Measurements from ENCODE around the gene EN1.

The EN1 gene

GRCh38 chr2:118826093-118826492, 21.4 kb downstream of the EN1 start:
- POLR2A ChIA-PET (ENCODE audit: low non-redundant PET), result no interaction called here

GRCh38 chr2:118823633-118824032, 23.8 kb downstream of the EN1 start:
- no peak for TF ChIP-seq CTCF (conservative IDR thresholded peaks at IDR 0.05; ENCODE audit: low read depth)
- CTCF ChIA-PET, result no interaction called here
- DNase-seq (ENCODE audit: low spot score), result no peak
- H3K27ac ChIP-seq, result no peak overlapping the region
- POLR2A ChIA-PET (ENCODE audit: low non-redundant PET), result no interaction called here

More at GRCh38 chr2:118826093-118826492, 21.4 kb downstream of the EN1 start:
- TF ChIP-seq CTCF (conservative IDR thresholded peaks at IDR 0.05; ENCODE audit: low read depth), result no peak
- no peak overlapping the region for H3K27ac ChIP-seq
- DNase-seq (ENCODE audit: low spot score), result no peak
- CTCF ChIA-PET, result no interaction called here

- ChIA-PET POLR2A (ENCODE audit: low non-redundant PET) (no interaction called here), CTCF (interaction anchor here (0.7 kb wide), 1 partner anchor 48 kb away, joined by 3 read pairs; no protein-coding TSS in a partner anchor)
- no peak overlapping the region for H3K27ac ChIP-seq
These were observed 24.9 kb downstream of the EN1 start for GRCh38 chr2:118822572-118822971.

GRCh38 chr2:118822015-118822414, 25.4 kb downstream of the EN1 start:
- CTCF ChIA-PET, result interaction anchor here (0.7 kb wide), 1 partner anchor 48 kb away, joined by 3 read pairs; no protein-coding TSS in a partner anchor
- no peak overlapping the region for H3K27ac ChIP-seq
- DNase-seq (ENCODE audit: low spot score), result no peak
- POLR2A ChIA-PET (ENCODE audit: low non-redundant PET), result no interaction called here
- no peak for TF ChIP-seq CTCF (conservative IDR thresholded peaks at IDR 0.05; ENCODE audit: low read depth)

More at GRCh38 chr2:118822572-118822971, 24.9 kb downstream of the EN1 start:
- DNase-seq (ENCODE audit: low spot score), result no peak
- TF ChIP-seq CTCF (conservative IDR thresholded peaks at IDR 0.05; ENCODE audit: low read depth), result no peak

- no peak for TF ChIP-seq CTCF (conservative IDR thresholded peaks at IDR 0.05; ENCODE audit: low read depth)
- POLR2A ChIA-PET (ENCODE audit: low non-redundant PET), result no interaction called here
- no peak overlapping the region for H3K27ac ChIP-seq
- CTCF ChIA-PET, result no interaction called here
- DNase-seq (ENCODE audit: low spot score), result no peak
These were observed 30.0 kb downstream of the EN1 start for GRCh38 chr2:118817469-118817868.

GRCh38 chr2:118816669-118817068, 30.8 kb downstream of the EN1 start:
- ChIA-PET POLR2A (ENCODE audit: low non-redundant PET) (no interaction called here), CTCF (interaction anchor here (0.6 to 0.8 kb wide), 2 partner anchors 38 to 94 kb away, joined by 3 to 4 read pairs; no protein-coding TSS in a partner anchor)
- no peak for DNase-seq (ENCODE audit: low spot score)
- no peak overlapping the region for H3K27ac ChIP-seq
- TF ChIP-seq CTCF (conservative IDR thresholded peaks at IDR 0.05; ENCODE audit: low read depth), result no peak

GRCh38 chr2:118815731-118816130, 31.7 kb downstream of the EN1 start:
- H3K27ac ChIP-seq, result no peak overlapping the region
- no peak for TF ChIP-seq CTCF (conservative IDR thresholded peaks at IDR 0.05; ENCODE audit: low read depth)
- ChIA-PET CTCF (no interaction called here), POLR2A (ENCODE audit: low non-redundant PET) (no interaction called here)
- no peak for DNase-seq (ENCODE audit: low spot score)

Data from RWPE1 (cell line).